ENCODE data around the gene GRIN2C.

GRCh38 chr17:74840989-74841666 lies 18.6 kb downstream of the GRIN2C start:
- no peak for TF ChIP-seq POLR2A (IDR thresholded peaks at IDR 0.05)
- no peak for TF ChIP-seq CTCF (IDR thresholded peaks at IDR 0.05)

Data from gastroesophageal sphincter (tissue), 3 donors.